Vagina (tissue), 2 donors: Measurements from ENCODE around the gene SLC66A2.

Source experiments
- POLR2A ChIP-seq, 2 donors: fragments of 450-650 bp; IDR thresholded peaks; one replicate each; pipeline ENCODE4 v1.6.1; 2017; ENCODE audit warnings: antibody characterized with exemption in 2 of 2, mild to moderate bottlenecking in 2 of 2, moderate library complexity in 2 of 2
- POLR2AphosphoS5 ChIP-seq, 2 donors: sonication (generic); formaldehyde crosslinking; IDR thresholded peaks; one replicate each; pipeline ENCODE4 v1.9.0; 2017; ENCODE audit warnings: antibody characterized with exemption in 2 of 2, mild to moderate bottlenecking in 2 of 2, low read depth in 1 of 2; ENCODE audit not compliant: insufficient read depth in 1 of 2
- TF ChIP-seq, protein P1 (sequence below), 3 experiments: fragments of 450-650 bp in 2 of 3; fragments of 200-600 bp in 1 of 3; sonication (generic) in 1 of 3; IDR thresholded peaks; one replicate each; pipeline ENCODE4 v1.5.1; 2017 to 2019; ENCODE audit warnings: antibody characterized with exemption in 3 of 3, mild to moderate bottlenecking in 2 of 3, moderate library complexity in 2 of 3

DNA sequence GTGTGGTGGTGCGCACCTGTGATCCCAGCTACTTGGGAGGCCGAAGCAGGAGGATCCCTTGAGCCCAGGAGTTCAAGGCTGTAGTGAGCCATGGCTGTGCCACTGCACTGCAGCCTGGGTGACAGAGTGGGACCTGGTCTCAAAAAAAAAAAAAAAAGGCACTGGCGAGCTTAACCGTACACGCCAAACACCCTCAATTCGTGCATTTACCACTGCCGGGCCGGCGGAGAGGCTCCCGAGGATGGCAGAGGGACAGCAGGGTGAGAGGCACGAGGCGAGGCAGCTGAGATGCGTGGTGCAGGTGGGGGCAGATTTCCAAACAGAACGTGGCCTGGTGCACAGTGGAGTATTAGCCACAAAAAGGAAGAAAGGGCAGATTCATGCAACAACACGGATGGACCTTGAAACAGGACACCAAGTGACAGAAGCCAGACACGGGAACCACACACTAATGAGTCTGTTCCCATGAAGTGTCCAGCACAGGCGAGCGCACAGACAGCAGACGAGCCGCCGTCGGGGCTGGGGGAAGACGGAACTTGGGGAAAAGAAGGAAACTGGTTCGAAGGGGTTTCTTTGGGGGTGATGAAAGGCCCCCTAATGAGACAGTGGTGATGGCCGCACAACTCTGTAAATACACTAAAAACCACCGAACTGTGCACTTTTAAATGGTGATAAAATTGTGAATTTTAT, 27.4 kb downstream of the SLC66A2 start:
- TF ChIP-seq POLR2A (IDR thresholded peaks at IDR 0.05) = no peak
- TF ChIP-seq, protein P1, sequence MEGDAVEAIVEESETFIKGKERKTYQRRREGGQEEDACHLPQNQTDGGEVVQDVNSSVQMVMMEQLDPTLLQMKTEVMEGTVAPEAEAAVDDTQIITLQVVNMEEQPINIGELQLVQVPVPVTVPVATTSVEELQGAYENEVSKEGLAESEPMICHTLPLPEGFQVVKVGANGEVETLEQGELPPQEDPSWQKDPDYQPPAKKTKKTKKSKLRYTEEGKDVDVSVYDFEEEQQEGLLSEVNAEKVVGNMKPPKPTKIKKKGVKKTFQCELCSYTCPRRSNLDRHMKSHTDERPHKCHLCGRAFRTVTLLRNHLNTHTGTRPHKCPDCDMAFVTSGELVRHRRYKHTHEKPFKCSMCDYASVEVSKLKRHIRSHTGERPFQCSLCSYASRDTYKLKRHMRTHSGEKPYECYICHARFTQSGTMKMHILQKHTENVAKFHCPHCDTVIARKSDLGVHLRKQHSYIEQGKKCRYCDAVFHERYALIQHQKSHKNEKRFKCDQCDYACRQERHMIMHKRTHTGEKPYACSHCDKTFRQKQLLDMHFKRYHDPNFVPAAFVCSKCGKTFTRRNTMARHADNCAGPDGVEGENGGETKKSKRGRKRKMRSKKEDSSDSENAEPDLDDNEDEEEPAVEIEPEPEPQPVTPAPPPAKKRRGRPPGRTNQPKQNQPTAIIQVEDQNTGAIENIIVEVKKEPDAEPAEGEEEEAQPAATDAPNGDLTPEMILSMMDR (IDR thresholded peaks at IDR 0.05) = no peak
- TF ChIP-seq POLR2AphosphoS5 (IDR thresholded peaks at IDR 0.05; ENCODE audit: insufficient read depth in 1 of 2, low read depth in 1 of 2) = no peak
